Measurements from ENCODE around the gene ADSL. TPM values are rescaled to one million over a fixed set of nuclear protein-coding genes. Genes with fewer than 3 reads are reported as not detected.

Gene ADSL
- total and polyA plus RNA-seq, 9 of the 15 experiments (the other 6 are each of a cell fraction or from before 2014, with no cell fraction given) = 112 to 322 (median 146) TPM

DNA sequence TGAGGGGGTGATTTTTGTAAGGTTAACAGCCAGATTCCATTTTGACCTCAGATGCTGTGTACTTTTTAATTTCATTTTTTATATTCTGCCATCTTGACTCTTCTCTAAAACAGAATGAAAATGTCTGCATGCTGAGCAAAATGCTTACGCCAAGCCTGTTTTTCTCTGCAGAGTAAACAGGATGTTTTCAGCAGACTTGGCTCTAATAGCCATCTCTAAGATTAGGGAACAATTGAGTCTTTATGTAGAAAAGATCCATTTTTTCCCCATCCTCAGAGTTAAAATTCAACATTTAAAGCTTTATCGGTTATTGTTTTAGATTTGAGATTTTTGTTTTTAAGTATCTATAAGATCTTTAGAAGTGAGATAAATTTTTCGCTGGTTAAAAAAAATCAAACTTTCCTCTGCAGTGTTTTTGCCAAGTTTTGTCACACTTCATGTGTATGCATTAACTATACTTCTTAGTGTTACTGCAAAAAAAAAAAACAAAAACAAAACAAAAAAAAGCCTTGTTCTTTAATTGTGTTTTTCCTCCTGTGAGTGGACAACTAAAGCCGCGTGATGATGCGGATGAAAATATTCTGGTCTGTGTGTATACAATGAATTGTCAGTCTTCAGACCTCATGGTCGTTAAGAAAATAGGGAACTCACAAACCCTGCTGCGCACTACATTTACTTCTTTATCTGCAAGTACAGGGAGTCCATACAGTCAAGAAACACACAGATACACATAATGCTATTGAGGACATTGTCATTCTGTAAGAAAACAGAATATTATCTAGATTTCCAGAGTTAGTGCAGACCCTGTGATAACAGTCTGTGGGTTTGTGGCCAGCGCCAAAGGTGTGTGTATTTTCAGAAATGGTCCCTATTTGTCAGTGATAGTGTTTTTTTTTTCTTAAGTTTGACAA is 17.5 kb upstream of the ADSL start:
- WGBS (ENCODE audit: insufficient coverage, low coverage, missing lambda C conversion rate) = 12% methylated on average over 9 of the region's 9 CpGs
- Histone ChIP-seq H4K20me1 (replicated peaks; ENCODE audit: control insufficient read depth, insufficient read depth, low read length) (peaks cover 5% of the 10 kb centered on the region), H3K9me3 (replicated peaks; ENCODE audit: control insufficient read depth, insufficient read depth, low read depth, low read length) (no peaks in the 10 kb centered on the region), H3K4me2 (ENCODE audit: insufficient read depth, low read length) (peak overlapping the region; percentile 71; the same call in 1 of the 2 replicates), H3K36me3 (ENCODE audit: control insufficient read depth, insufficient read depth, low read length) (peaks cover 6% of the 10 kb centered on the region), H3K79me2 (ENCODE audit: control insufficient read depth, insufficient read depth, low read length) (no peaks in the 10 kb centered on the region), H3K4me3 (no peak overlapping the region), H3K4me1 (replicated peaks in 1 of 2; ENCODE audit: control insufficient read depth in 2 of 2, insufficient read depth in 2 of 2, low read length in 2 of 2) (peaks cover 7 to 27% of the 10 kb centered on the region in 2 experiments; a peak in 4 of 5 replicates), H3K9ac (ENCODE audit: insufficient read depth in 1 of 2, low read depth in 2 of 2, low read length in 2 of 2) (no peak overlapping the region), H2AFZ (ENCODE audit: low read depth, low read length) (no peak overlapping the region), H3K9me1 (ENCODE audit: control insufficient read depth, insufficient read depth, low read length) (no peaks in the 10 kb centered on the region), H3K27me3 (ENCODE audit: control insufficient read depth in 2 of 2, insufficient read depth in 2 of 2, low read length in 2 of 2) (no peaks in the 10 kb centered on the region), H3K27ac (ENCODE audit: extremely low read depth, low read depth, low read length) (peak overlapping the region; percentile 62; the same call in 2 of the 3 replicates)
- in situ Hi-C loops (cut with MboI) (no loop called here), intact Hi-C loops (cut with micrococcal nuclease) (no loop called here)
- ChIA-PET CTCF (ENCODE audit: low intra/inter-chr PET ratio) (interaction anchor here (0.6 kb wide), 1 partner anchor 283 kb away, joined by 9 read pairs; no protein-coding TSS in a partner anchor), POLR2A (interaction anchor here (0.6 to 1.5 kb wide), 5 partner anchors 8 to 702 kb away, joined by 3 to 5 read pairs (median 3); no protein-coding TSS in a partner anchor)
- peak; percentile 96 for FAIRE-seq
- no TSS peak for BruUV-seq (replicated peaks)
- peak; percentile 33 to 83 (median 60) for DNase-seq (ENCODE audit: extremely low read depth in 1 of 4, low spot score in 3 of 4)
- ATAC-seq = peak; percentile 88
- TF ChIP-seq TGIF2 (CRISPR knock-in tag; IDR thresholded peaks at IDR 0.05) (no peak), FIP1L1 (IDR thresholded peaks at IDR 0.05; ENCODE audit: low read depth, low read length, poor library complexity, severe bottlenecking) (no peak), TOE1 (IDR thresholded peaks at IDR 0.05; ENCODE audit: borderline replicate concordance) (no peak), TOE1 (CRISPR knock-in tag; IDR thresholded peaks at IDR 0.05; ENCODE audit: borderline replicate concordance, low read depth) (no peak), RFX1 (IDR thresholded peaks at IDR 0.05) (no peak), PRMT5 (CRISPR knock-in tag; IDR thresholded peaks at IDR 0.05) (no peak), YBX1 (IDR thresholded peaks at IDR 0.05) (no peak), NFE2L1 (tag; IDR thresholded peaks at IDR 0.05; ENCODE audit: borderline replicate concordance, low read depth) (no peak), CEBPB (tag; IDR thresholded peaks at IDR 0.05) (no peak), LARP7 (IDR thresholded peaks at IDR 0.05) (no peak), ZNF584 (CRISPR knock-in tag; IDR thresholded peaks at IDR 0.05; ENCODE audit: low read depth) (peak; percentile 40; the same call in 1 of the 2 replicates), ZNF696 (CRISPR knock-in tag; conservative IDR thresholded peaks at IDR 0.05) (no peak), CXXC5 (CRISPR knock-in tag; IDR thresholded peaks at IDR 0.05) (peak; percentile 75), STAT5A (IDR thresholded peaks at IDR 0.05; ENCODE audit: borderline replicate concordance, low read length) (peak; percentile 88), GABPA (tag; conservative IDR thresholded peaks at IDR 0.05; ENCODE audit: low read depth) (no peak), CHD1 (IDR thresholded peaks at IDR 0.05; ENCODE audit: low read length) (no peak), DMBX1 (CRISPR knock-in tag; IDR thresholded peaks at IDR 0.05; ENCODE audit: borderline replicate concordance) (peak; percentile 49; the same call in 1 of the 2 replicates), PTRF (tag; IDR thresholded peaks at IDR 0.05) (no peak), KLF16 (IDR thresholded peaks at IDR 0.05) (peak; percentile 97), BRCA1 (IDR thresholded peaks at IDR 0.05) (no peak), BRCA1 (CRISPR knock-in tag; IDR thresholded peaks at IDR 0.05) (no peak), POLR2B (IDR thresholded peaks at IDR 0.05; ENCODE audit: low read depth, partially characterized antibody) (no peak), NCOR1 (IDR thresholded peaks at IDR 0.05) (peak; percentile 96), ARNT (IDR thresholded peaks at IDR 0.05) (0 out of 4 replicates have a peak, but pooled peaks have one; percentile 29 to 64)
- TF ChIP-seq, protein P1, sequence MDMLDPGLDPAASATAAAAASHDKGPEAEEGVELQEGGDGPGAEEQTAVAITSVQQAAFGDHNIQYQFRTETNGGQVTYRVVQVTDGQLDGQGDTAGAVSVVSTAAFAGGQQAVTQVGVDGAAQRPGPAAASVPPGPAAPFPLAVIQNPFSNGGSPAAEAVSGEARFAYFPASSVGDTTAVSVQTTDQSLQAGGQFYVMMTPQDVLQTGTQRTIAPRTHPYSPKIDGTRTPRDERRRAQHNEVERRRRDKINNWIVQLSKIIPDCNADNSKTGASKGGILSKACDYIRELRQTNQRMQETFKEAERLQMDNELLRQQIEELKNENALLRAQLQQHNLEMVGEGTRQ (CRISPR knock-in tag; IDR thresholded peaks at IDR 0.05) = no peak

Data from K562 (cell line).